Measurements from ENCODE around the gene SRRM1.
"Not testable (repeated sequence)": the region's sequence is repeated elsewhere in the genome, so short reads cannot be mapped to it uniquely, and the experiment has no call there.

The SRRM1 gene

GRCh38 chr1:24643363-24644099, 429 bp downstream of the SRRM1 start:
- DNase-seq (ENCODE audit: low spot score) = no peak

GRCh38 chr1:24644100-24644384, 940 bp downstream of the SRRM1 start:
- DNase-seq (ENCODE audit: low spot score) = peak; percentile 8

DNA sequence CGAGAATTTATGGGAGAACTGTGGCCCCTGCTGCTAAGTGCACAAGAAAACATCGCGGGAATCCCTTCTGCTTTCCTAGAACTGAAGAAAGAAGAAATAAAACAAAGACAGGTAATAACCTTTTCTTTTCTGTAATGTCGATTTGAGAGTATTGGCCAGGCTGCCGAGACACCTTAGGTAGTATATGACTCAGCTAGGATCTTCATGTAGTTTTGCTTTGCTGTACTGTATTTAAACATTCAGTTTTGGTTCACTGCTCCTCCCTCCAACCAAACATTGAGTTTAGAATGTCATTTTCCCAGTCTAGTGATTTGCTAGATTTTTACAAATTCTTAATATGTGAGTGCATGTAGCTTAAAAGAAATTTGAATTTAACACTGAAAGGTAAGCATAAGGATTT, 5.8 kb downstream of the SRRM1 start:
- no peak for DNase-seq (ENCODE audit: low spot score)

- no peak for DNase-seq (ENCODE audit: low spot score)
These were observed 9.3 kb downstream of the SRRM1 start for GRCh38 chr1:24652382-24652781.

DNA sequence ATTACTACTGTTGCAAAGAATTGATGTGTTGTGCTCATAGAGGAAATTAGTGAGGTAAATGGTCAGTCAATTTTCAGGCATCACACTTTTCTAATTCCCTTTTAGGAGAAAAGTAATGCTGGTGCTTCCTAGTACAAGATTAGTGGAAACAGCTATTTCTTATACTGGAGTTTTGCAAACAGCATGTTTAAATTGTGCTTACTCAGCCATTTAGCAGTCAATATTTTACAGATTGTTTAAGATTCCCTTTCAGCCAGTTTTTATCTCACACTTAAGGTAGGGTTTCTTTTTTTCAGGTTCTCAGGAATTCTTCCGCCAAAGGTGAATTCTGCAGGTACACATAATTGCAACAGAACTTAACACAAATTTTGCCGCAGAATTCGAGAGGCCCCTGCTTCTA, 10.9 kb downstream of the SRRM1 start:
- no peak for DNase-seq (ENCODE audit: low spot score)

DNA sequence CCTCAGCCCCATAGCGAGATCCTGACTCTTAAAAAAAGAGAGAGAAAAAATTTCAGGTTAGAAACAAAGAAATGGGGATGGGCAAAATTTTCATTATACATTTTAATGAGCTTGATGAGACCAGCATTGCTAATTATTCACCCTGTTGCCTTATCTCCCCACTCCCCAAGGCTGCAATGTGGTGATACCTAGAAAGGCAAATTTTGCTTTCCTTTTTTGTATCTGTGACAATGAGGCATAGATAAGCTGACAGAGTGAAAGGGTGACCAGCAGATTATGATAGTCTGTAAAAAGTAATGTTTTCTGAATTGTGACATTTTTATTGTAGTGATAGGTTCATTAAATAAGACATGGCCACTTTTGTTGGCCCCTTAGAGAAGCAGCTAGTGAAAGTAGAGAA, 12.9 kb downstream of the SRRM1 start:
- DNase-seq (ENCODE audit: low spot score) = no peak

DNA sequence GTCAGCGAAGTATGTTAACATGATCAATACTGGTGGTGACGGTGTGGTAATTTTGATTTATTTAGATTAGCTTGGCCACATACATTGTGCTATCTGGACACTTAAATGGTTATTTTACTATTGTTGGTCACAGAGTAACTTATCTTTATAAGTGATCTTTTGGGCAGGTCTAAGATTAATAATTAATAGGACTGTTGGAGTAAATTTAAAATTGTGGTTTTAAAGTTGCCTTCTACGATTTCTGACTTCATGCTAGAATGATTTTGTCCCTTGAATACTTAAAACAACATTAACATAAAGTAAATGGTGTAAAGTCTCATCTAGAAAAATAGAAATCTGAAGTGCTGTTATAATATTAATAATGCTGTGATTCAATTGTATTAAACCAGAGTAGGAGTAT, 14.7 kb downstream of the SRRM1 start:
- no peak for DNase-seq (ENCODE audit: low spot score)

DNA sequence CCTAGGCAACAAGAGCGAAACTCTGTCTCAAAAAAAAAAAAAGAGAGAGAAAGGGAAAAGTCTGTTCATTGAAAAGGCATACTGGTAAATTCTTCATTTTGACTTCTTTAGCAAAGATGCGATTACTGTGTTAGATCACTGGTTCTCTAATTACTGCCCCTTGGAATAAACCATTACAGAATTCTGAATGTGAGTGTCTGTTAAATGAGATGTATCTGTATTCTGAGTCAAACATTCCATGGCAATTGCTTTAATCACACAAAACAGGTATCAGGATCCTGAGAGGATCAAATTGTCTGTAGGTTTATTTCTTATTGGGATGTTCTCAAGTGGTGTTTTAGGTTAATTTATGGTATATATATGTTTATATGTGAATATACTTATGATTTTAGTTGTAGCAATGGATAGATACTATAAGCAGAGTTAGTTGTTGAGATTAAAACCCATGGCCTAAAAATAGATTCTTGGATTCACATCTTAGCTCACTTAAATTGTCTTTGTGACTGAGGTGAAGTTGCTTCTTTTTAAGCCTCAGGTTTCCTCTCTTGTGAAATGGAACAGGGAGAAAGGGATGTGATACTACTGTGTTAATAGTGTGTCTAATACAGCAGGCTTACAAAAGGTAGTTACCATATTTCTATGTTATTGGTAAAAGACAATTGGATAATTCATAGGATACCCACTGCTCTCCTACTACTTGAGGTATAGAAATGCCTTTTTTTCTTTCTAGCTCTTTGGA, 16.2 kb downstream of the SRRM1 start:
- no peak for DNase-seq (ENCODE audit: low spot score)

DNA sequence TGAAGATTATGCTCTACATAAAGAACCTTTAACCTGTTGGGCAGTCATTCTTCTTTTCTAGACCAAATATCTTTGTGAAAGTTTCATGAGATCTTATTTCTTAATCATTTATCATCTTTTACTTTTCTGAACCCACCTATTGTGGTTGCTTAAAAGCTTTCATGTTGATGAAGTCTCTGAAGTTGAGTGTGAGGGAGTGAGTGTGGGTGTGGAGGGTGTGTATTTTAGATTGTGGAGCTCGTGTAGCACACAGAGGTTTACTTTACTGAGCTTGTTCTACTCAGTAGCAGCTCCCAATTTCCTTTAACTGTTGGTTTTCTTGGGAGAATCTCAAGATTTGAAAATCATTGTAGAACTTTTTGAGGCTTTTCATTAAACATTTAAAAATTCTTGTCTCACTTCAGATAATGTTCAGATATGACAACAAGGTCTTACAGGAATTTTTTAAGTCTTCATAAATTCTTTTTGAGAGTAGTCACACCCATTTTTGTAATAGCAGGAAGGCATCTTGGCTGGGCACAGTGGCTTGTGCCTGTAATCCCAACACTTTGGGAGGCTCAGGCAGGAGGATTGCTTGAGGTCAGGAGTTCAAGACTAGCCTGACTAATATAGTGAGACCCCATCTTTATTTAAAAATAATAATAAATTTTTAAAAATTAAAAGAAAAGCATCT, 17.0 kb downstream of the SRRM1 start:
- DNase-seq (ENCODE audit: low spot score) = no peak

DNA sequence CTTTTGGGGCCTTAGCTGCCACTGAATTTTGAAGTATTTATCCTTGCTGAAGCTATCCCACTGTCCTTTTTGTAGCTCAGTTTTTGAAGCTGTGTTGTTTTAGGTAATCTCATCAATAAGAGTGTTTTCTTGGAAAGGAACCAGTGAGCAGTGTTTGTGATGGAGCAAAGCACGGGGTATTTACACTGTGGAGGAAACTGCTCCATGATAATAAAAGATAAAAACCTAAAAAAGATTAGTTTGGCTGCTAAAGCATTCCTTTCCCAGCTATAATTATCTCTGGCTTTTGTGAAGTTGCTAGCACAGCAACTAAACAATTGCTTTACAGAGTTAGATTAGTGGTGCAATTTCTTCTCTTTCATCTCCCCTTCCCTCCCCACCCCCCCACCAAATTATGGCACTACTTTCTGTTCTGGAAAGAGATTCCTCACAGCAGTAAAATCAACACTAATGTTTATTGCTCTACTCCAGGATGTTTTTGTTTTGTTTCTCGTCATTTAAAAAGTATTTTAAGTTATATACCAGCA, 21.5 kb downstream of the SRRM1 start:
- no peak for DNase-seq (ENCODE audit: low spot score)

DNA sequence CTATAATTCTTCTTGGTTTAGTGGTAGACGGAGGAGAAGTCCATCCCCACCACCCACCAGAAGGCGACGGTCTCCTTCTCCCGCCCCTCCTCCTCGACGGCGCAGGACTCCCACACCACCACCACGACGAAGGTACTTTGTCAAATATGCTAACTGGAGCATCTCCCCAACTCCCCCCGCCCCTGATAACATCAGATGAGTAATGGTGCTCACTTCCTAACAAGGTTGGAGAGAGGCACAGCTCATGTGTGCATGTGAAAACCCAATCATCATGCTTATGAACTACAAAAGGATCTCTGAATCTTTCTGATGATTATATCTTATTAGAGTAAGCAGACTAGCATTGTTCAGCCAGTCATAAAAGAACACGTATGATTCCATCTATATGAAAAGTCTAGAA, 23.7 kb downstream of the SRRM1 start:
- no peak for DNase-seq (ENCODE audit: low spot score)

- DNase-seq (ENCODE audit: low spot score) = not testable (repeated sequence)
These were observed 28.3 kb downstream of the SRRM1 start for GRCh38 chr1:24671372-24671771.

- not testable (repeated sequence) for DNase-seq (ENCODE audit: low spot score)
These were observed 29.6 kb downstream of the SRRM1 start for GRCh38 chr1:24672686-24673085.

DNA sequence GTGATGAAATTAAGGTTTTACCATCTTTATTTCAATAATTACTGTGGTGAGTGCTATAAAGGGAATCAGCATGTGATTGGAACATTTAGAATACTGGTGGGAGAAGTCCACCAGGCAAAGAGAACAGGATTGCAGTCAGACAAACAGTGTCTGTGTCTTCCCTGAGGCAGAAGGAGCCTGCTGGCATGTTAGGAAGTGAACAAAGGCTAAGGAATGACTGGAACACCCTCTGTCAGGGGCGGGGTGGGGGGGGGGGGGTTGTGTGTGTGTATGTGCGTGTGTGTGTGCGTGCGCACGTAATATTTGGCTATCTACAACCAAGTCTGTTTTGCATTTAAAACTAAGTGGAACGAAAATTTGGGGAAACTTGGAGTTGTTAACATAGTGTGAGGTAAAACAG, 30.2 kb downstream of the SRRM1 start:
- no peak for DNase-seq (ENCODE audit: low spot score)

- not testable (repeated sequence) for DNase-seq (ENCODE audit: low spot score)
These were observed 35.3 kb downstream of the SRRM1 start for GRCh38 chr1:24678421-24678820.

DNA sequence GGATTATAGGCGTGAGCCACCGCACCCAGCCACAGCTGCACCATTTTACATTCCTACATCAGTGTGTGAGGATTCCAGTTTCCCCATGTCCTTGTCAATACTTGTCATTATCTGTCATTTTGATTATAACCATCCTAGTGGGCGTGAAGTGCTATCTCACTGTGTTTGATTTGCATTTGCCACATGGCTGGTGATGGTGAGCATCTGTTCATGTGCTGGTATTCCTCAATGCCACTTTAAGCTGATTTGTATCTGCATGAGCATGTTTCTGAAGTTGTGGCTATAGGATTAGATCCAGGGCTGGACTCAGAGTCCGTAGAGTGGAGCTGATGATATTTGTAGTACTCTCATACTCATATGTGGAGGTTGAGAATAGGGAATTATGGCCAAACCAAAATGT, 36.6 kb downstream of the SRRM1 start:
- DNase-seq (ENCODE audit: low spot score) = no peak

- peak; percentile 84 for DNase-seq (ENCODE audit: low spot score)
These were observed 40.6 kb downstream of the SRRM1 start for GRCh38 chr1:24683713-24684162.

- no peak for DNase-seq (ENCODE audit: low spot score)
These were observed 44.9 kb downstream of the SRRM1 start for GRCh38 chr1:24688033-24688432.

- peak; percentile 62 for DNase-seq (ENCODE audit: low spot score)
These were observed 45.6 kb downstream of the SRRM1 start for GRCh38 chr1:24688621-24689195.

DNA sequence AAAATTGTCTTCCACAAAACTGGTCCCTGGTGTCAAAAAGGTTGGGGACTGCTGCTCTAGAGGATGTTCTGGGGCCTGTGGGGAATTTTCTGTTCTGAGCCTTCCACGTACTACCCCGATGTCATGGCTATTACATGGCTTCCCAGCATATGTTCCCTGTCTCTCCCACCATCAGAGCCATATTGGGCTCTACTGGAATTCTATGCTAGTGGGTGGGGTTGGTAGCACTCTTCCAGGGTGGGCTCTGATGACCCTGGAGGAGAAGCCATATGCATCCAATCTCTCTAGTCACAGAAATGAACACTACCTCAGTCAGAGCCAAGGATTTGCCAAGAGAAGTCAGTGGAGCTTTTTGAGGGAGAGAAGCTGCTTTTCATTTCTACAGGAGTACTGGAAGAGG, 47.9 kb downstream of the SRRM1 start:
- no peak for DNase-seq (ENCODE audit: low spot score)

GRCh38 chr1:24692351-24692980, 49.4 kb downstream of the SRRM1 start:
- no peak for DNase-seq (ENCODE audit: low spot score)

DNA sequence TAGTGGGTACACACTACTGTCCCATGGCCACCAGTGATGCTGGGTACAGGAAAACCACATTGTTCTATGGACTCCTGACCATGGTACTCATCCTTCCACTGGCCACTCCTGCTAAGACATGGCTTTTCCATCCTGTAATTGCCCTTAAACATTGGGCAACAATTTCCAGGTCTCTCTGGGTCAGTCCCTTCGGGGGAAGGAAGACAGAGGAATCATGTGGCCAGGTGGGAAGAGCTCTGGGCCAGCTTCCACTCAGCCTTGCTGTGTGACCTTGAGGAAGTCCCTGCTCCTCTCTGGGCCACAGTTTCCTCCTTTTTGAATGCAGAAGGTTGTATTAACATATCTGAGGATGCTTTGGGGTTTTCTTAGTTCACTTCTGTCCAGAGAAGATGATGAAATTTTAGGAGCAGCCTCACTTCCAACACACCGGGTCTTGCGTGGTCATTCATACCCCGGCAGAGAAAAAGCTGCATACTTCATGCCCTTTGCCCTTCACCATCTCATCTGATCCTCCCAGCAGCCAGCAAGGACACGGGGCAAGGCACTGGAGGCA, 50.8 kb downstream of the SRRM1 start:
- no peak for DNase-seq (ENCODE audit: low spot score)

Measured in SW480 (cell line).